ENCODE data around the gene TAGLN2.

TAGLN2 gene

GRCh38 chr1:159921700-159922504 lies 3.4 kb downstream of the TAGLN2 start:
- no peaks in the 10 kb centered on the region for H3K27me3 ChIP-seq (ENCODE audit: insufficient read depth, poor library complexity, severe bottlenecking)
- TF ChIP-seq SPI1 (IDR thresholded peaks at IDR 0.05; ENCODE audit: borderline replicate concordance, low read depth) (no peak), POLR2AphosphoS5 (IDR thresholded peaks at IDR 0.05; ENCODE audit: low read depth) (peak; percentile 13; the same call in 1 of the 2 replicates)
- DNase-seq (ENCODE audit: low read depth in 1 of 2, low spot score in 1 of 2): no peak
- H3K4me3 ChIP-seq (replicated peaks; ENCODE audit: insufficient read depth, low read length): peak overlapping the region; percentile 88
- H3K27ac ChIP-seq (replicated peaks): peak overlapping the region; percentile 95

- TF ChIP-seq, protein P1, sequence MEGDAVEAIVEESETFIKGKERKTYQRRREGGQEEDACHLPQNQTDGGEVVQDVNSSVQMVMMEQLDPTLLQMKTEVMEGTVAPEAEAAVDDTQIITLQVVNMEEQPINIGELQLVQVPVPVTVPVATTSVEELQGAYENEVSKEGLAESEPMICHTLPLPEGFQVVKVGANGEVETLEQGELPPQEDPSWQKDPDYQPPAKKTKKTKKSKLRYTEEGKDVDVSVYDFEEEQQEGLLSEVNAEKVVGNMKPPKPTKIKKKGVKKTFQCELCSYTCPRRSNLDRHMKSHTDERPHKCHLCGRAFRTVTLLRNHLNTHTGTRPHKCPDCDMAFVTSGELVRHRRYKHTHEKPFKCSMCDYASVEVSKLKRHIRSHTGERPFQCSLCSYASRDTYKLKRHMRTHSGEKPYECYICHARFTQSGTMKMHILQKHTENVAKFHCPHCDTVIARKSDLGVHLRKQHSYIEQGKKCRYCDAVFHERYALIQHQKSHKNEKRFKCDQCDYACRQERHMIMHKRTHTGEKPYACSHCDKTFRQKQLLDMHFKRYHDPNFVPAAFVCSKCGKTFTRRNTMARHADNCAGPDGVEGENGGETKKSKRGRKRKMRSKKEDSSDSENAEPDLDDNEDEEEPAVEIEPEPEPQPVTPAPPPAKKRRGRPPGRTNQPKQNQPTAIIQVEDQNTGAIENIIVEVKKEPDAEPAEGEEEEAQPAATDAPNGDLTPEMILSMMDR (IDR thresholded peaks at IDR 0.05; ENCODE audit: insufficient read depth, low read length): no peak
- TF ChIP-seq POLR2AphosphoS5 (IDR thresholded peaks at IDR 0.05; ENCODE audit: low read depth) (0 out of 2 replicates have a peak, but pooled peaks have one; percentile 16), SPI1 (IDR thresholded peaks at IDR 0.05; ENCODE audit: borderline replicate concordance, low read depth) (no peak)
- no peak overlapping the region for H3K4me3 ChIP-seq (replicated peaks; ENCODE audit: insufficient read depth, low read length)
- H3K27me3 ChIP-seq (ENCODE audit: insufficient read depth, poor library complexity, severe bottlenecking): no peaks in the 10 kb centered on the region
- no peak for DNase-seq (ENCODE audit: low read depth in 1 of 2, low spot score in 1 of 2)
- H3K27ac ChIP-seq (replicated peaks): peak overlapping the region; percentile 95
Measured at GRCh38 chr1:159921251-159921650, 4.1 kb downstream of the TAGLN2 start.

DNA sequence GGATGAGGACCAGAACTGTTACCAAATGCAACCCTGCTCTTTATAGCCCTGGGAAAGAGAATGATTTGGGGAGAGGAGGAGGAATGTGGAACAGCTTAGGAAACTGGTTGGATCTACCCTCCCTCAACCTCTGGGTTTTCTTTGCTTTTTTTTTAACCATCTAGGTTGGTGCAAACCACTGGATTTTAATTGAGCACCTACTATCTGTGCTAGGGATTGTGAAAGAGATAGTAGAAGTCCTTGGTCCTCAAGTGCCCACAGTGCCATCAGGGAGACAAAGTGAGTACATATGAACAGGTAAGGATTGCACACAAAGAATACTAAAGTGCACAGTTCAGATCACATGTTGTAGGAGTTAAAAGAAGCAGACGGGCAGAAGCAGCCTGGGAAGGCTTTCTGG lies 4.7 kb downstream of the TAGLN2 start:
- TF ChIP-seq REST (IDR thresholded peaks at IDR 0.05; ENCODE audit: insufficient replicate concordance, low read depth): no peak
- TF ChIP-seq, protein P1 (IDR thresholded peaks at IDR 0.05; ENCODE audit: insufficient read depth, low read length): no peak
- no peak for TF ChIP-seq GABPA (IDR thresholded peaks at IDR 0.05; ENCODE audit: low read depth)
- TF ChIP-seq POLR2AphosphoS5 (IDR thresholded peaks at IDR 0.05; ENCODE audit: low read depth): no peak
- TF ChIP-seq SPI1 (IDR thresholded peaks at IDR 0.05; ENCODE audit: borderline replicate concordance, low read depth): no peak
- peak overlapping the region; percentile 95 for H3K27ac ChIP-seq (replicated peaks)
- no peak overlapping the region for H3K4me3 ChIP-seq (replicated peaks; ENCODE audit: insufficient read depth, low read length)
- H3K27me3 ChIP-seq (ENCODE audit: insufficient read depth, poor library complexity, severe bottlenecking): no peaks in the 10 kb centered on the region
- no peak for DNase-seq (ENCODE audit: low read depth in 1 of 2, low spot score in 1 of 2)

GRCh38 chr1:159920202-159920601 lies 5.1 kb downstream of the TAGLN2 start:
- Histone ChIP-seq H3K27me3 (ENCODE audit: insufficient read depth, poor library complexity, severe bottlenecking) (no peaks in the 10 kb centered on the region), H3K27ac (replicated peaks) (no peak overlapping the region), H3K4me3 (replicated peaks; ENCODE audit: insufficient read depth, low read length) (no peak overlapping the region)
- no peak for DNase-seq (ENCODE audit: low read depth in 1 of 2, low spot score in 1 of 2)
- TF ChIP-seq SPI1 (IDR thresholded peaks at IDR 0.05; ENCODE audit: borderline replicate concordance, low read depth) (no peak), POLR2AphosphoS5 (IDR thresholded peaks at IDR 0.05; ENCODE audit: low read depth) (peak; percentile 19; the same call in 1 of the 2 replicates), GABPA (IDR thresholded peaks at IDR 0.05; ENCODE audit: low read depth) (no peak), REST (IDR thresholded peaks at IDR 0.05; ENCODE audit: insufficient replicate concordance, low read depth) (no peak)
